H1 (cell line): ENCODE data around the gene LYAR. TPM values are rescaled to one million over a fixed set of nuclear protein-coding genes. Genes with fewer than 3 reads are reported as not detected.

ENCODE experiments used
- CTCF ChIA-PET: fragments of 300-600 bp; sonication (Branson Sonifier 250); formaldehyde crosslinking; loops from one replicate; lab custom pipeline; 2021; ENCODE audit not compliant: partially characterized antibody; lab: Charles Lee
- POLR2A ChIA-PET: fragments of 300-600 bp; sonication (Branson Sonifier 250); formaldehyde crosslinking; loops from one replicate; lab custom pipeline; 2021; ENCODE audit warnings: inconsistent platforms; ENCODE audit not compliant: partially characterized antibody; lab: Charles Lee
- DNase-seq, 2 experiments: peaks; one replicate each; pipeline versions ENCODE4 v3.0.0 to v3.0.0-alpha.2; 2010 to 2022; ENCODE audit warnings: low spot score in 2 of 2, low read depth in 1 of 2, mixed read lengths in 1 of 2
- FAIRE-seq: peaks from 2 replicates; lab custom pipeline; 2011; peaks lifted over from hg19 to GRCh38; lab: Jason Lieb, UNC
- H2AFZ ChIP-seq: 2 replicates; pipeline ENCODE4 v1.8.1; 2012; ENCODE audit warnings: low read length, inconsistent platforms
- H2AK5ac ChIP-seq: 2 replicates; pipeline ENCODE4 v1.6.1; 2013; ENCODE audit warnings: low read depth, low read length
- H2BK120ac ChIP-seq: replicated peaks from 2 replicates; pipeline ENCODE3; 2013; ENCODE audit warnings: low read depth, low read length, inconsistent platforms
- H2BK12ac ChIP-seq: 2 replicates; pipeline ENCODE4 v1.6.1; 2013; ENCODE audit warnings: low read depth, low read length
- H2BK15ac ChIP-seq: 2 replicates; pipeline ENCODE4 v1.6.1; 2013; ENCODE audit warnings: low read length
- H2BK20ac ChIP-seq: 2 replicates; pipeline ENCODE4 v1.6.1; 2013; ENCODE audit warnings: low read length
- H2BK5ac ChIP-seq: 2 replicates; pipeline ENCODE4 v1.6.1; 2013; ENCODE audit warnings: low read depth, low read length
- H3K14ac ChIP-seq: 2 replicates; pipeline ENCODE4 v1.6.1; 2013; ENCODE audit warnings: inconsistent platforms; ENCODE audit not compliant: insufficient read length
- H3K18ac ChIP-seq: 2 replicates; pipeline ENCODE4 v1.6.1; 2013; ENCODE audit warnings: low read length; ENCODE audit errors: extremely low read depth
- H3K23ac ChIP-seq: 2 replicates; pipeline ENCODE4 v1.6.1; 2013; ENCODE audit warnings: inconsistent platforms; ENCODE audit not compliant: insufficient read length
- H3K23me2 ChIP-seq: 2 replicates; pipeline ENCODE4 v1.6.1; 2013; ENCODE audit warnings: low read depth, low read length
- H3K27ac ChIP-seq: 2 replicates; pipeline ENCODE4 v1.6.1; 2011; ENCODE audit warnings: low read depth, low read length, inconsistent platforms
- H3K27me3 ChIP-seq, 4 experiments: replicated peaks in 1 of 4; 1 replicate in 1 of 4; 2 replicates in 3 of 4; pipeline versions ENCODE4 v1.6.1 to v1.8.1; 2011 to 2013; ENCODE audit warnings: low read length in 3 of 4, mild to moderate bottlenecking in 3 of 4, inconsistent platforms in 2 of 4, mixed read lengths in 2 of 4, moderate library complexity in 1 of 4; ENCODE audit not compliant: control insufficient read depth in 3 of 4, insufficient read depth in 3 of 4; ENCODE audit errors: extremely low read depth in 1 of 4
- H3K36me3 ChIP-seq, 4 experiments: 2 replicates each; pipeline versions ENCODE4 v1.6.1 to v1.8.1; 2011 to 2013; ENCODE audit warnings: mild to moderate bottlenecking in 4 of 4, low read length in 3 of 4, moderate library complexity in 2 of 4, control low read depth in 1 of 4, inconsistent platforms in 1 of 4; ENCODE audit not compliant: insufficient read depth in 4 of 4, control insufficient read depth in 2 of 4
- H3K4ac ChIP-seq: replicated peaks from 2 replicates; pipeline ENCODE3; 2013; ENCODE audit warnings: low read length, low read depth, mixed read lengths, inconsistent platforms; ENCODE audit not compliant: insufficient read length
- H3K4me1 ChIP-seq, 4 experiments: replicated peaks in 1 of 4; 1 replicate in 1 of 4; 2 replicates in 3 of 4; pipeline versions ENCODE4 v1.6.1 to v1.8.1; 2011 to 2013; ENCODE audit warnings: low read length in 3 of 4, inconsistent platforms in 2 of 4, mixed read lengths in 1 of 4; ENCODE audit not compliant: insufficient read depth in 4 of 4, control insufficient read depth in 3 of 4
- H3K4me2 ChIP-seq, 2 experiments: 2 replicates each; pipeline versions ENCODE4 v1.6.1 to v1.8.1; 2011 to 2013; ENCODE audit warnings: low read depth in 2 of 2, low read length in 2 of 2, control low read depth in 1 of 2, inconsistent platforms in 1 of 2, mild to moderate bottlenecking in 1 of 2; ENCODE audit not compliant: insufficient read depth in 1 of 2
- H3K4me3 ChIP-seq, 4 experiments: fragments of 200-600, 300-600 bp in 1 of 4; sonication (generic), shearing (Covaris generic), sonication (Bioruptor Twin) in 1 of 4; 2 replicates each; pipeline versions ENCODE4 v1.5.1 to v1.8.1; 2011 to 2016; ENCODE audit warnings: low read length in 4 of 4, low read depth in 3 of 4, control low read depth in 2 of 4, inconsistent platforms in 2 of 4, mild to moderate bottlenecking in 2 of 4, mixed read lengths in 1 of 4, moderate library complexity in 1 of 4; ENCODE audit not compliant: insufficient read depth in 2 of 4; ENCODE audit errors: extremely low read depth in 1 of 4
- H3K56ac ChIP-seq: replicated peaks from 2 replicates; pipeline ENCODE3; 2013; ENCODE audit warnings: low read depth, mild to moderate bottlenecking, mixed read lengths, low read length, inconsistent platforms; ENCODE audit not compliant: insufficient read length
- H3K79me1 ChIP-seq: 2 replicates; pipeline ENCODE4 v1.6.1; 2013; ENCODE audit warnings: low read depth, low read length, control low read depth
- H3K79me2 ChIP-seq, 2 experiments: 2 replicates each; pipeline versions ENCODE4 v1.6.1 to v1.8.1; 2012 to 2013; ENCODE audit warnings: low read length in 2 of 2, mild to moderate bottlenecking in 2 of 2, inconsistent platforms in 1 of 2; ENCODE audit not compliant: insufficient read depth in 2 of 2, control insufficient read depth in 1 of 2
- H3K9ac ChIP-seq, 4 experiments: replicated peaks in 1 of 4; 1 replicate in 1 of 4; 2 replicates in 3 of 4; pipeline versions ENCODE4 v1.6.1 to v1.8.1; 2011 to 2013; ENCODE audit warnings: low read depth in 3 of 4, low read length in 3 of 4, control low read depth in 2 of 4, mild to moderate bottlenecking in 2 of 4, moderate library complexity in 2 of 4, inconsistent platforms in 1 of 4; ENCODE audit errors: extremely low read depth in 1 of 4
- H3K9me3 ChIP-seq, 2 experiments: 2 replicates each; pipeline versions ENCODE4 v1.6.1 to v1.8.1; 2012 to 2013; ENCODE audit warnings: mild to moderate bottlenecking in 2 of 2, moderate library complexity in 2 of 2, control low read depth in 1 of 2, inconsistent platforms in 1 of 2, low read depth in 1 of 2, low read length in 1 of 2, mixed read lengths in 1 of 2; ENCODE audit not compliant: insufficient read depth in 2 of 2
- H4K20me1 ChIP-seq, 2 experiments: replicated peaks in 1 of 2; 2 replicates each; pipeline versions ENCODE3 to v1.8.1; 2011 to 2013; ENCODE audit warnings: inconsistent platforms in 2 of 2, low read length in 2 of 2, mild to moderate bottlenecking in 1 of 2; ENCODE audit not compliant: insufficient read depth in 2 of 2, control insufficient read depth in 1 of 2
- H4K5ac ChIP-seq: 2 replicates; pipeline ENCODE4 v1.6.1; 2013; ENCODE audit warnings: low read length, low read depth, mixed read lengths, inconsistent platforms; ENCODE audit not compliant: insufficient read length
- H4K8ac ChIP-seq: 2 replicates; pipeline ENCODE4 v1.8.0; 2013; ENCODE audit warnings: mild to moderate bottlenecking, moderate library complexity, low read length, inconsistent platforms; ENCODE audit not compliant: insufficient read depth; ENCODE audit errors: extremely low read depth
- H4K91ac ChIP-seq: replicated peaks from 2 replicates; pipeline ENCODE3; 2013; ENCODE audit warnings: low read length, mixed read lengths, inconsistent platforms; ENCODE audit not compliant: insufficient read length
- ATF3 ChIP-seq: IDR thresholded peaks from 2 replicates; pipeline ENCODE4 v1.6.1; 2011; ENCODE audit warnings: low read depth, mild to moderate bottlenecking, low read length; ENCODE audit not compliant: insufficient read depth
- CEBPB ChIP-seq: IDR thresholded peaks from 2 replicates; pipeline ENCODE4 v1.6.1; 2012; ENCODE audit warnings: low read depth, low read length
- CHD2 ChIP-seq: IDR thresholded peaks from 2 replicates; pipeline ENCODE4 v1.6.1; 2012; ENCODE audit warnings: low read length, improper control_type of control experiment
- EGR1 ChIP-seq: IDR thresholded peaks from 2 replicates; pipeline ENCODE4 v1.6.1; 2011; ENCODE audit warnings: low read depth, low read length, borderline replicate concordance
- PHF8 ChIP-seq: fragments of 200-600 bp; sonication (generic); conservative IDR thresholded peaks from 2 replicates; pipeline ENCODE4 v1.7.1; 2012; ENCODE audit warnings: low read depth, mild to moderate bottlenecking, inconsistent platforms, low read length, moderate library complexity
- RAD21 ChIP-seq, 2 experiments: IDR thresholded peaks in 1 of 2; conservative IDR thresholded peaks in 1 of 2; 2 replicates each; pipeline ENCODE4 v1.6.1; 2011; ENCODE audit warnings: low read depth in 2 of 2, low read length in 2 of 2, improper control_type of control experiment in 1 of 2, inconsistent platforms in 1 of 2, mild to moderate bottlenecking in 1 of 2, moderate library complexity in 1 of 2
- WGBS, 2 experiments: shearing (Covaris generic) in 1 of 2; methylation state at CpG; one replicate each; pipeline versions ENCODE4 v1.1.6 to v1.1.7; 2013 to 2015; ENCODE audit warnings: low lambda C conversion rate in 2 of 2, mixed read lengths in 2 of 2, inconsistent platforms in 1 of 2, low coverage in 1 of 2, missing lambda C conversion rate in 1 of 2; ENCODE audit not compliant: insufficient replicate concordance in 2 of 2, insufficient coverage in 1 of 2, insufficient read length in 1 of 2; ENCODE audit errors: extremely low coverage in 1 of 2, missing lambda C conversion rate in 1 of 2; 5-methylcytosine and 5-hydroxymethylcytosine counted together
- polyA plus RNA-seq, 7 experiments: library from polyadenylated mRNA; depleted of rRNA in 3 of 7; stranded (reverse) in 5 of 7; unstranded in 2 of 7; fragments of >200 nt in 5 of 7; fragments of 200-250 nt in 2 of 7; gene quantifications; 1 replicate in 5 of 7; 2 replicates in 1 of 7; 4 replicates in 1 of 7; pipeline versions ENCODE4 v1.2.1 to v1.2.3, GENCODE V29; 2011 to 2013; ENCODE audit warnings: missing spikeins in 2 of 7, mixed read lengths in 2 of 7
- total RNA-seq: library from RNA; stranded (reverse); fragmentation: NEBNext Ultra II Directional; extraction: Animal tissue kit (Norgen Biotek cat#: 25700); gene quantifications from 2 replicates; pipeline ENCODE4 v1.2.1, GENCODE V29; 2021

Gene LYAR
- total and polyA plus RNA-seq, 2 of the 8 experiments (the other 6 are each of a cell fraction or from before 2014, with no cell fraction given), result 6.5 to 46.9 TPM

DNA sequence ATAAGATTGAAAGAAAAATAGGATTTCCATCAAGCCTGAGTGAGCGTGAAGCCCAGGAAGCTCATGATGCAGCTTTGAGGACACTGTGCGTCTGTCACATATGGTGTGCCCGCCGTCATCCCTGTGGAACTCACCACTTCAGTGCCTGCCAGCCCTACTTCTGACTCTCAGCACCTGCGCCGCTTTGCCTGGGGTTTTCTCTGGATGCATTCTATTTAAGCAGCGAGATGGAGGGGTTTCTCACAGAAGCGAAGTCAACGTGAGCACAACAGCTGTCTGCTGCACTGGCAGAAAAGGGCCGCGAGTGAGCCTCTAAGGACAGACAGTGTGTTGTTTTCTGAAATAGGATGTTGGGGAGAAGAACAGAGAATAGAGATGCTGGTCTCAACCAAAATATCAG lies 35.8 kb downstream of the LYAR start:
- H3K14ac ChIP-seq, result no peak overlapping the region
- H2BK12ac ChIP-seq, result no peak overlapping the region
- WGBS, 2 experiments, result 88% methylated on average over 11 of the region's 11 CpGs; no CpG with 5 or more reads in 1 of the 2 experiments
- no peak overlapping the region for H3K23ac ChIP-seq
- H3K23me2 ChIP-seq, result no peaks in the 10 kb centered on the region; the same call in 1 of the 2 replicates
- no peak overlapping the region for H3K27ac ChIP-seq
- no peak overlapping the region for H3K56ac ChIP-seq
- no peak overlapping the region for H2AFZ ChIP-seq
- FAIRE-seq (no peak), DNase-seq (no peak)
- CTCF ChIA-PET, result interaction anchor here (1.1 to 1.4 kb wide), 2 partner anchors 63 to 131 kb away, joined by 3 to 4 read pairs; no protein-coding TSS in a partner anchor
- H2BK5ac ChIP-seq, result no peak overlapping the region
- no peaks in the 10 kb centered on the region for H3K79me1 ChIP-seq
- H3K4me1 ChIP-seq, result 0 out of 7 replicates have a peak, but pooled peaks cover 0 to under 1% (median 0%) of the 10 kb centered on the region in 4 experiments
- H3K9ac ChIP-seq, result no peak overlapping the region
- peaks cover 0 to 6% (median 0%) of the 10 kb centered on the region in 4 experiments; a peak in 1 of 7 replicates for H3K27me3 ChIP-seq
- no peaks in the 10 kb centered on the region for H3K79me2 ChIP-seq
- no peak overlapping the region for H2AK5ac ChIP-seq
- POLR2A ChIA-PET, result no interaction called here
- no peak overlapping the region for H4K5ac ChIP-seq
- no peak overlapping the region for H2BK20ac ChIP-seq
- no peak overlapping the region for H3K4ac ChIP-seq
- no peaks in the 10 kb centered on the region for H3K36me3 ChIP-seq
- TF ChIP-seq PHF8 (no peak), RAD21 (IDR thresholded peaks at IDR 0.05 in 1 of 2, conservative IDR thresholded peaks at IDR 0.05 in 1 of 2; ENCODE audit: low read depth in 2 of 2, low read length in 2 of 2) (no peak), CHD2 (no peak), CEBPB (no peak), ATF3 (no peak), EGR1 (no peak)
- no peak overlapping the region for H4K8ac ChIP-seq
- H2BK120ac ChIP-seq, result no peak overlapping the region
- H4K91ac ChIP-seq, result no peak overlapping the region
- no peak overlapping the region for H3K4me3 ChIP-seq
- no peak overlapping the region for H3K18ac ChIP-seq
- no peak overlapping the region for H3K4me2 ChIP-seq
- H3K9me3 ChIP-seq, result no peaks in the 10 kb centered on the region
- H2BK15ac ChIP-seq, result no peak overlapping the region
- no peaks in the 10 kb centered on the region for H4K20me1 ChIP-seq
